ENCODE measurements around the gene RNF217.
A peak's percentile ranks its signal among the peaks of the same experiment; 100 is the strongest.

RNF217 gene

GRCh38 chr6:125095580-125096301 is 133.5 kb downstream of the RNF217 start:
- DNase-seq (ENCODE audit: low read depth in 1 of 2, low spot score in 1 of 2): no peak

GRCh38 chr6:125097186-125097585 is 134.9 kb downstream of the RNF217 start:
- no peak for DNase-seq (ENCODE audit: low read depth in 1 of 2, low spot score in 1 of 2)

- no peak for DNase-seq (ENCODE audit: low read depth in 1 of 2, low spot score in 1 of 2)
Observed at GRCh38 chr6:125098253-125098652, 136.0 kb downstream of the RNF217 start.

- DNase-seq (ENCODE audit: low read depth in 1 of 2, low spot score in 1 of 2): no peak
Observed at GRCh38 chr6:125099211-125100073, 137.2 kb downstream of the RNF217 start.

DNA sequence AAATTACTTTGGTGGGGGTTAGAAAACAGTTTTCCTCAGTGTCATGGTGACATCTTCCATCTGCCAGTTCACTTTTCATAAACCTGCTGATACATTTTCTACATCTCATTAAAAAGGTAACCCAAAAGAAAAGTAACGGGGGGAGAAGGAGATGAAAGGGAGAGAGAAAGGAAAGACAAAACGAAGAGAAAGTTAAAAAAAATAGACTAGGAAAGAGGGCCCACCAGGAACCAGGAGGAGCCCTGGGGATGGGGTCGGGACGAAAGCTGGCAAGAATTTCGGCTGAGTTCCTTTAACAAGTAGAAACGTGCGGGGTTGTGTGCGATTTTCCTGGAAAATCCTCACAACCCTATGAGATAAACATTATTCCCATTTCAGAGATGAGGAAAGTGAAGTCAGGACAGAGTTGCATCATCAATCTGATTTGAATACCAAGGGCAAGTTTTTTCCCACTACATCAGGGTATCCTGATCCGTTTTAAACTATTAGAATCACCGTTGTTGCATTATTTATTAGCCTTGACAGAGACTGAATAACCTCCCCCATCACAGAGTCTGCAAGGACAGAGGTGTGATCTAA is 137.9 kb downstream of the RNF217 start:
- no peak for DNase-seq (ENCODE audit: low read depth in 1 of 2, low spot score in 1 of 2)

GRCh38 chr6:125101128-125101527 is 138.9 kb downstream of the RNF217 start:
- DNase-seq (ENCODE audit: low read depth in 1 of 2, low spot score in 1 of 2): no peak

GRCh38 chr6:125101631-125102030 is 139.4 kb downstream of the RNF217 start:
- no peak for DNase-seq (ENCODE audit: low read depth in 1 of 2, low spot score in 1 of 2)

GRCh38 chr6:125102411-125102810 is 140.2 kb downstream of the RNF217 start:
- no peak for DNase-seq (ENCODE audit: low read depth in 1 of 2, low spot score in 1 of 2)

DNA sequence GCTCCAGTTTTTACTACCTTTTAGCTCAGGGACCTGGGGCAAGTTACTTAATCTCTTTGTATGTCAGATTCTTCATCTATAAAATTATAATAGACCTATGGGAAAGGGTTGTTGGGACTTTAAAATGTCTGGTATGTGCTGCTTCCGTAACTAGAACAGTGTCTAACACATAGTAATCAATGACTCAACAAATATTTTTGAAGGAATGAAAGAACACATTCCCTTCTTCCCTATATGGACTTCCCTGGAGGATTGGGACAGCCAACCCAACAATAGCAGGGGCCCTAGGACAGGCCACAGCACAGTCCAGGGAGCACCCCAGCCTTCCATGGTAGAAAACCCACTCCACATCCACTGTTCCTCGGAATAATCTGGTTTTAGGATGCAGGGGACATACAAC is 140.7 kb downstream of the RNF217 start:
- DNase-seq (ENCODE audit: low read depth in 1 of 2, low spot score in 1 of 2): no peak

DNA sequence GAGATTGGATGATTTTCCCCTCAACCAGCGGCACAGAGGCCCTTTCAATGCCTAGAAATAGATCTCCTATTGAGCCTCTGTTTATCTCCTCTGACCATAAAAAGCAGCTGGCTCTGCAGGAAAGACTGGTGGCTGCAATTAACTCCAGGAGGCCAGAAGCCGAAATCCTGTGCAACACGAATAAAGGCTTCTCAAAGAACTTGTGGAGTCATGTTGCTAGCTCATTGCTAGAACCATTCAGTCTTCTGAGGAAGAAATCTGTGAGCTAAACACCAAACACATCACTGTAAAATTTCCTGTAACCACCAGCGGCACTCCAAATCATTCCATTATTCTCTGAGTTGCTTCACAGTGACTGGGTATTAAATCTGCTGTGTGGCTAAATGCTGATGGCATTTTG is 142.2 kb downstream of the RNF217 start:
- no peak for DNase-seq (ENCODE audit: low read depth in 1 of 2, low spot score in 1 of 2)

- DNase-seq (ENCODE audit: low read depth in 1 of 2, low spot score in 1 of 2): no peak
Observed at GRCh38 chr6:125107048-125107447, 144.8 kb downstream of the RNF217 start.

GRCh38 chr6:125107896-125108295 is 145.7 kb downstream of the RNF217 start:
- no peak for DNase-seq (ENCODE audit: low read depth in 1 of 2, low spot score in 1 of 2)

DNA sequence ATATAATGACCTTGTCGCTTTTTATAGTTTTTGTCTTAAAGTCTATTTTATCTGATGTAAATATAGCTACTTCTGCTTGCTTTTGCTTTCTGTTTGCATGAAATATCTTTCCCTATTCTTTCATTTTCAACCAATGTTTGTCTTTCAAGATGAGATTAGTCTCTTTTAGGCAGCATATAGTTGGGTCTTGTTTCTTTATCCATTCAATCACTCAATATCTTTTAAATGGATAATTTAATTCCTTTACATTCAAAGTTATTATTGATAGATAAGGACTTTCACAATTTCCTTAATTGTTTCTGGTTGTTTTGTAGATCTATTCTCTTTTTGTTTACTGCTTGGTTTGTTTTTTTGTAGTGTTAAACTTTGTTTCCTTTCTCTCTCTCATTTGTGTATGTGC is 147.8 kb downstream of the RNF217 start:
- DNase-seq (ENCODE audit: low read depth in 1 of 2, low spot score in 1 of 2): no peak

DNA sequence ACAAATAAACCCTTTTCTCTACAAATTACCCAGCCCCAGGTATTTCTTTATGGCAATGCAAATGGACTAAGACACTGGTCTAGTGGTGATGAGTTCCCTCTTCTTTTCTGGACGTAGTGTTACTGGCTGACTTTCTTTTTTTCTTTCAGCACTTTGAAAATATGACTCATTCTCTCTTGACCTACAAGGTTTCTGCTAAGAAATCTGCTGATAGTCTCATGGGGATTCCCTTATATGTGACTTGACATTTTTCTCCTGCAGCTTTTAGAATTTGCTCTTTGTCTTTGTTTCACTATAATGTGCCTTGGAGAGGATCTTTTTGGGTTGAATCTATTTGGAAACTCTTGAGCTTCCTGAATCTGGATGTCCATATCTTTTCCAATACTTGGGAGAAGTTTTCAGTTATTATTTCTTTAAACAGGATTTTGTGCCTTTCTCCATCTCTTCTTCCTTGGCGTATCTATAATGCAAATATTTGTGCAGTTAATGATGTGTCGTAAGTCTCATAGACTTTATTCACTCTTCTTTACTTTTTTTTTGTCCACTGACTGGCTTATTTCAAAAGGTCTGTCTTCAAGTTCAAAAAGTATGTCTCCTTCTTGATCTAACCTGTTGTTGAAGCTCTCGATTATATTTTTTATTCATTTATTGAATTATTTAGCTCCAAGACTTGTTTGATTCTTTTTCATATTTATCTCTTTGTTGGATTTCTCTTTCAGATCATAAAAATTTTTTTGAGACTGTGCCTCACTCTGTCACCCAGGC is 149.2 kb downstream of the RNF217 start:
- DNase-seq (ENCODE audit: low read depth in 1 of 2, low spot score in 1 of 2): no peak

- DNase-seq (ENCODE audit: low read depth in 1 of 2, low spot score in 1 of 2): no peak
Observed at GRCh38 chr6:125112934-125113333, 150.7 kb downstream of the RNF217 start.

- peak in 1 of 2 donors; percentile 19 for DNase-seq (ENCODE audit: low read depth in 1 of 2, low spot score in 1 of 2)
Observed at GRCh38 chr6:125114248-125114858, 152.1 kb downstream of the RNF217 start.

- no peak for DNase-seq (ENCODE audit: low read depth in 1 of 2, low spot score in 1 of 2)
Observed at GRCh38 chr6:125116170-125116569, 153.9 kb downstream of the RNF217 start.

GRCh38 chr6:125116710-125117109 is 154.5 kb downstream of the RNF217 start:
- no peak for DNase-seq (ENCODE audit: low read depth in 1 of 2, low spot score in 1 of 2)

DNA sequence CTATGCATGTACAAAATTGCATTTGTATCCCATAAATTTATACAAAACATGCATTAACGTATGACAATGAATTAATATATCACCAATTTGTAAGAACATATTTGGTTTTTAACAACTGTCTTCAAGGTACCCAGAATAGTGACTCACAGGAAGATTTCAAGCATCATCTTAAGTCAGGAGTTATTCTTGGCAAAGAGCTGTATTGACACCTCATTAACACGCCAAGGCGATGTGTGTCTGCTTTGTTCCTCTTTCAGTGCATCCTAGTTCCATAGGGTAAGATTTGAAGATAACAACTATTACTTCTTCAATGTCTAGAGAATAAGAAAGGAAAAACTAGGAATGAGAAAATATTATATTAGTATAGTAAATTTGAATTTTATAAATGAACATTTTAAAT is 155.6 kb downstream of the RNF217 start:
- DNase-seq (ENCODE audit: low read depth in 1 of 2, low spot score in 1 of 2): no peak

GRCh38 chr6:125120054-125120590 is 157.9 kb downstream of the RNF217 start:
- no peak for DNase-seq (ENCODE audit: low read depth in 1 of 2, low spot score in 1 of 2)

DNA sequence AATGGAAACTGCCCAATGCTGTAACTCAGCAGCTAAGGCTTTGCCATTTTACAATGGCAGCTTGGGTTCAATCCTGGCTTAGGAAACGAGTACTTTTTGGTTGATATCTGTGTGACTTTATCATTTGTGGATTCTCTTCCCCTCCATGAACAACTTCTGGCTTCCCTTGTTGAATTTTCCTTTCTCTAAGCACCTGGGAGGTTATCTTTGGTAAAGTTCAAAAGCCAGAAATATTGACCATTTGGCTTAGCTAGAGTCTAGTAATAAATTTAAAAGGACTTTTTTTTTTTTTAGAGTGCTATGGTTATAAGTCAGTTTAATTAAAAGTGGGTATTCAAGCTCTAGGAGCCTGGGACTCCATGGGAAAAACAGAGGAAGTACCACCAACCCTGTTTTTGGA is 159.7 kb downstream of the RNF217 start:
- DNase-seq (ENCODE audit: low read depth in 1 of 2, low spot score in 1 of 2): no peak
